ENCODE measurements around the gene NPAS3. TPM values are rescaled to one million over a fixed set of nuclear protein-coding genes. Genes with fewer than 3 reads are reported as not detected.

NPAS3 gene
- total RNA-seq, 1 experiment from 2014 or later = not detected

DNA sequence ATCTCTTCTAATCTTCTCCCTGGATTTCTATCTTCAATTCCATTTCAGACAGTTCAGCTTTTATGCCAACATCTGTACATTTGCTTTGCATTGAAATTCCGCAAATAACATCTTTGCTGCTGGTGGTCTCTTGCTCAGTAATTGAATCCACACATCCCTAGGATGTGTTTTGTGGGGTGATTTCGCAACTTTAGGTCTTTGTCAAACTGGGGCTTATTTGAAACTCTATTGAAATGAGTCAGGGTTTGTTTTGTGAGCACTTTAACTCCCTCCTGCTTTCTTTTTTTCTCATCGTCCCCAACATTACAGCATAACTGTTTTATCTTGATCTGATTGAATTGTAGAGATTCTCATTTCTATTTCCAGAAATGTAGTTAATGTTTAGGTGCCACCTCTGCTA lies 404.3 kb downstream of the NPAS3 start:
- Histone ChIP-seq H3K79me2 (ENCODE audit: low read depth) (no peaks in the 10 kb centered on the region), H3K4me3 (no peak overlapping the region), H3K27ac (no peak overlapping the region), H3F3A (ENCODE audit: insufficient read depth, low read depth) (no peaks in the 10 kb centered on the region), H2AFZ (no peak overlapping the region), H3K4me2 (no peak overlapping the region), H4K20me1 (ENCODE audit: insufficient read depth) (no peaks in the 10 kb centered on the region), H3K9me2 (ENCODE audit: insufficient read depth) (no peaks in the 10 kb centered on the region; the same call in 1 of the 2 replicates), H3K27me3 (ENCODE audit: insufficient read depth, low read depth) (no peaks in the 10 kb centered on the region), H3K36me3 (ENCODE audit: low read depth) (no peaks in the 10 kb centered on the region), H3K4me1 (replicated peaks; ENCODE audit: insufficient read depth) (no peaks in the 10 kb centered on the region), H3K9me3 (ENCODE audit: insufficient read depth, low read depth) (no peaks in the 10 kb centered on the region)
- TF ChIP-seq CTCF (conservative IDR thresholded peaks at IDR 0.05) (no peak), EZH2 (IDR thresholded peaks at IDR 0.05; ENCODE audit: low read depth) (no peak)
- BruUV-seq (replicated peaks) = no TSS peak
- POLR2A ChIA-PET (ENCODE audit: unreplicated experiment) = no interaction called here
- intact Hi-C loops (cut with micrococcal nuclease; ENCODE audit: unreplicated experiment) = no loop called here
- CTCF ChIA-PET = no interaction called here
- no peak for DNase-seq

GRCh38 chr14:33347796-33348195 lies 409.1 kb downstream of the NPAS3 start:
- Histone ChIP-seq H3F3A (ENCODE audit: insufficient read depth, low read depth) (no peaks in the 10 kb centered on the region), H3K9me2 (ENCODE audit: insufficient read depth) (no peaks in the 10 kb centered on the region; the same call in 1 of the 2 replicates), H3K36me3 (ENCODE audit: low read depth) (no peaks in the 10 kb centered on the region), H4K20me1 (ENCODE audit: insufficient read depth) (no peaks in the 10 kb centered on the region), H3K27me3 (ENCODE audit: insufficient read depth, low read depth) (no peaks in the 10 kb centered on the region), H2AFZ (no peak overlapping the region), H3K79me2 (ENCODE audit: low read depth) (no peaks in the 10 kb centered on the region), H3K4me2 (no peak overlapping the region), H3K9me3 (ENCODE audit: insufficient read depth, low read depth) (no peaks in the 10 kb centered on the region), H3K27ac (no peak overlapping the region), H3K4me1 (replicated peaks; ENCODE audit: insufficient read depth) (no peaks in the 10 kb centered on the region), H3K4me3 (no peak overlapping the region)
- CTCF ChIA-PET = no interaction called here
- POLR2A ChIA-PET (ENCODE audit: unreplicated experiment) = no interaction called here
- no peak for DNase-seq
- TF ChIP-seq CTCF (conservative IDR thresholded peaks at IDR 0.05) (no peak), EZH2 (IDR thresholded peaks at IDR 0.05; ENCODE audit: low read depth) (no peak)
- intact Hi-C loops (cut with micrococcal nuclease; ENCODE audit: unreplicated experiment) = no loop called here
- no TSS peak for BruUV-seq (replicated peaks)

- no peak for TF ChIP-seq CTCF (conservative IDR thresholded peaks at IDR 0.05)
- TF ChIP-seq EZH2 (IDR thresholded peaks at IDR 0.05; ENCODE audit: low read depth) = no peak
- no peaks in the 10 kb centered on the region for H4K20me1 ChIP-seq (ENCODE audit: insufficient read depth)
- no peaks in the 10 kb centered on the region; the same call in 1 of the 2 replicates for H3K9me2 ChIP-seq (ENCODE audit: insufficient read depth)
- intact Hi-C loops (cut with micrococcal nuclease; ENCODE audit: unreplicated experiment) = no loop called here
- no peak overlapping the region for H3K27ac ChIP-seq
- no peaks in the 10 kb centered on the region for H3K9me3 ChIP-seq (ENCODE audit: insufficient read depth, low read depth)
- H2AFZ ChIP-seq = no peak overlapping the region
- H3F3A ChIP-seq (ENCODE audit: insufficient read depth, low read depth) = no peaks in the 10 kb centered on the region
- no TSS peak for BruUV-seq (replicated peaks)
- H3K4me2 ChIP-seq = no peak overlapping the region
- H3K79me2 ChIP-seq (ENCODE audit: low read depth) = no peaks in the 10 kb centered on the region
- no peaks in the 10 kb centered on the region for H3K27me3 ChIP-seq (ENCODE audit: insufficient read depth, low read depth)
- no peaks in the 10 kb centered on the region for H3K36me3 ChIP-seq (ENCODE audit: low read depth)
- DNase-seq = no peak
- ChIA-PET CTCF (no interaction called here), POLR2A (ENCODE audit: unreplicated experiment) (no interaction called here)
- H3K4me1 ChIP-seq (replicated peaks; ENCODE audit: insufficient read depth) = no peaks in the 10 kb centered on the region
- no peak overlapping the region for H3K4me3 ChIP-seq
These were observed 409.8 kb downstream of the NPAS3 start for GRCh38 chr14:33348510-33348909.
